D721Med (cell line): ENCODE data around the gene TMEM184C.

Source experiments
- DNase-seq: peaks from one replicate; pipeline ENCODE4 v3.0.0; 2011; ENCODE audit warnings: low spot score; ENCODE audit not compliant: insufficient read length
- FAIRE-seq: peaks from 2 replicates; lab custom pipeline; 2011; peaks lifted over from hg19 to GRCh38; lab: Jason Lieb, UNC
- CTCF ChIP-seq: IDR thresholded peaks from 2 replicates; pipeline ENCODE4 v1.5.1; 2012; ENCODE audit warnings: mild to moderate bottlenecking, control low read depth; ENCODE audit not compliant: insufficient read depth; ENCODE audit errors: missing control alignments

Gene TMEM184C

DNA sequence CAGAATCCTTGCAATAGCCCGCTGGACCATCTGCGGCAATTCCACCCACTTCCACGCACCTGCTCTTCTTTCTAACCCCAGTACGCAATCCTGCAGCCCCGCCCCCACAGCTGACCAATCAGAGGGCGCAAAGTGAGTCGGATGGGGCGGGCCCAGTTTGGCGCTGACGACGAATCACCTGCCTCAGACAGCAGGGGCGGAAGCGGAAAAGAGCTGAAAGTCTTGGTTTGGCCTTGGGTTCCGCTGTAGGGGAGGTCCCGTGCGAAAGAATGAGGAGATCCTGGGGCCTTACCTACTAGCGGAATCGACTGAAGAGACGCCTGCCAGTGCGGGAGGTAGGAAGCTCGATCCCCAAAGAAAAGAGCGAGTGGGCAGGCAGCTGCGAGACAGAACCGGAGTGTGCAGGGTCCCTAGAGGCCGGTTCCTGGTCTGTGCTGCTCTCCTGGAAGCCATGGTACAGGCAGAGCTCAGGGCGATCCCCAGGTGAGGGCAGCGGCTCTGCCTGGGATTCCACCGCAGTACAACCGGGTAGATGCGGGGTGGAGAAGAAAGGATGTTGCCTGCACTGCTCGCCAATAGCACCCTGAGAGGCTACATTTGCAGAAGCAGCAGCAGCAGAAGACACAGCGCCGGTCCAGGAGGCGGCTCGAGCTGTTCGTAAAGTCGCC lies at the start of gene TMEM184C:
Gene TMEM184C (plus strand): TSS at position 225 of the 668 bp plus-strand sequence. CDS start 560 bp downstream, outside the sequence.
- TF ChIP-seq CTCF, result no peak
- DNase-seq (peak; percentile 81), FAIRE-seq (no peak)

- no peak for TF ChIP-seq CTCF
- no peak for FAIRE-seq
- DNase-seq, result no peak
Measured at GRCh38 chr4:147570616-147571015, 46.6 kb upstream of the TMEM184C start.

GRCh38 chr4:147571036-147571770 lies 46.0 kb upstream of the TMEM184C start:
- DNase-seq (no peak), FAIRE-seq (no peak)
- no peak for TF ChIP-seq CTCF

GRCh38 chr4:147576084-147576483 lies 41.1 kb upstream of the TMEM184C start:
- no peak for DNase-seq
- FAIRE-seq, result no peak
- TF ChIP-seq CTCF, result no peak

- no peak for TF ChIP-seq CTCF
- FAIRE-seq (no peak), DNase-seq (no peak)
Measured at GRCh38 chr4:147578051-147578476, 39.1 kb upstream of the TMEM184C start.

DNA sequence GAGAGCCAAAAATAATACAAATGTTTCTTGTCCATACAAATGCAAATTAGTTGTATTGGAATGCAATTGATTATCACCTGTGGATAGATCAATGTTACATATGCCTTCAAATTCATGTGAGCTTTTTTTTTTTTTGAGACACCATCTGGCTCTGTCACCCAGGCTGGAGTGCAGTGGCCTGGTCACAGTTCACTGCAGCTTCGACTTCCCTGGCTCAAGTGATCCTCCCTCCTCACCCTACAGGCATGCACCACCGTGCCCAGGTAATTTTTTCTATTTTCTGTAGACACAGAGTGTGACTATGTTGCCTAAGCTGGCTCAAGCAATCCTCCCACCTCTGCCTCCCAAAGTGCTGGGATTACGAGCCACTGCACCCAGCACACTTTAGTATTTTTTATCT lies 38.6 kb upstream of the TMEM184C start:
- DNase-seq (no peak), FAIRE-seq (no peak)
- TF ChIP-seq CTCF, result no peak

DNA sequence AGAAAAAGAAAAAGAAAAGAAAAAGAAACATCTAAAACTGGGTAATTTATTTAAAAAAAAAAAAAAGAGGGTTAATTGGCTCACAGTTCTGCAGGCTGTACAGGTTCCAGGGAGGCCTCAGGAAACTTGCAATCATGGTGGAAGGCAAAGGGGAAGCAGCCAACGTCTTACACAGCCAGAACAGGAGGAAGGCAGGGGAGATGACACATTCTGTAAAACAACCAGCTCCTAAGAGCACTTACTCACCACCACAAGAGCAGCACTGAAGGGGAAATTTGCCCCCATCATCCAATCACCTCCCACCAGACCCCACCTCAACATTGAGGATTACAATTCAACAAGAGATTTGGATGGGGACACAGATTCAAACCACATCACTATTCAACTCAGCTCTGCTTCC lies 36.8 kb upstream of the TMEM184C start:
- DNase-seq, result no peak
- no peak for FAIRE-seq
- no peak for TF ChIP-seq CTCF
